Endodermal cell (in vitro differentiated cells): ENCODE measurements around the gene UNC5CL. TPM values are rescaled to one million over a fixed set of nuclear protein-coding genes. Genes with fewer than 3 reads are reported as not detected.

ENCODE experiments used
- DNase-seq: peaks from one replicate; pipeline ENCODE4 v3.0.0-alpha.2; 2017
- H3K27ac ChIP-seq: 2 replicates; pipeline ENCODE4 v1.5.1; 2013; ENCODE audit warnings: mild to moderate bottlenecking, low read depth, low read length, moderate library complexity
- H3K27me3 ChIP-seq: 2 replicates; pipeline ENCODE4 v1.6.1; 2013; ENCODE audit warnings: mild to moderate bottlenecking, low read length, moderate library complexity; ENCODE audit not compliant: insufficient read depth, control insufficient read depth, poor library complexity, severe bottlenecking
- H3K36me3 ChIP-seq: 2 replicates; pipeline ENCODE4 v1.7.0; 2013; ENCODE audit warnings: mild to moderate bottlenecking, low read length, moderate library complexity; ENCODE audit not compliant: control insufficient read depth, insufficient read depth
- H3K4me1 ChIP-seq: one replicate; pipeline ENCODE4 v1.7.0; 2013; ENCODE audit warnings: low read length; ENCODE audit not compliant: control insufficient read depth, insufficient read depth
- H3K4me3 ChIP-seq: 2 replicates; pipeline ENCODE4 v1.5.1; 2013; ENCODE audit warnings: mild to moderate bottlenecking, low read length, moderate library complexity
- H3K9ac ChIP-seq: 2 replicates; pipeline ENCODE4 v1.6.1; 2013; ENCODE audit warnings: mild to moderate bottlenecking, low read length, moderate library complexity; ENCODE audit not compliant: poor library complexity, severe bottlenecking; ENCODE audit errors: extremely low read depth
- H3K9me3 ChIP-seq: 2 replicates; pipeline ENCODE4 v1.6.1; 2013; ENCODE audit warnings: mild to moderate bottlenecking, low read length, moderate library complexity; ENCODE audit not compliant: control insufficient read depth
- H3K27ac Mint-ChIP-seq: 2 replicates; pipeline ENCODE4 v1.8.0; 2020; ENCODE audit warnings: mixed read lengths
- H3K27me3 Mint-ChIP-seq: 2 replicates; pipeline ENCODE4 v1.8.0; 2021; ENCODE audit warnings: mild to moderate bottlenecking, mixed read lengths; ENCODE audit not compliant: insufficient read depth
- H3K36me3 Mint-ChIP-seq: 2 replicates; pipeline ENCODE4 v1.8.0; 2020; ENCODE audit warnings: low read depth, mixed read lengths
- H3K4me1 Mint-ChIP-seq: 2 replicates; pipeline ENCODE4 v1.8.0; 2020; ENCODE audit warnings: mixed read lengths
- H3K4me3 Mint-ChIP-seq: 2 replicates; pipeline ENCODE4 v1.8.0; 2020; ENCODE audit warnings: mild to moderate bottlenecking, moderate library complexity, mixed read lengths
- H3K9me3 Mint-ChIP-seq: 2 replicates; pipeline ENCODE4 v1.8.0; 2020; ENCODE audit warnings: mild to moderate bottlenecking, mixed read lengths
- WGBS, 2 experiments: methylation state at CpG; one replicate each; pipeline versions ENCODE4 v1.1.5 to v1.1.7; 2013; ENCODE audit warnings: missing lambda C conversion rate in 2 of 2, mixed read lengths in 1 of 2; ENCODE audit not compliant: insufficient coverage in 1 of 2, insufficient read length in 1 of 2; 5-methylcytosine and 5-hydroxymethylcytosine counted together
- total RNA-seq, 2 donors: library from RNA; stranded (reverse); fragmentation: NEBNext Ultra II Directional in 1 of 2; extraction: Animal tissue kit (Norgen Biotek cat#: 25700) in 1 of 2; gene quantifications; 2 replicates in 1 of 2; 3 replicates in 1 of 2; pipeline ENCODE4 v1.2.1, GENCODE V29; 2021
- TF ChIP-seq, protein P1 (sequence below): fragments of 200-600 bp; sonication (generic); conservative IDR thresholded peaks from 2 replicates; pipeline ENCODE4 v1.5.0; 2021; ENCODE audit warnings: antibody characterized with exemption, mild to moderate bottlenecking

The UNC5CL gene
- total RNA-seq, 2 donors from 2014 or later = 3.8 to 4.7 TPM

DNA sequence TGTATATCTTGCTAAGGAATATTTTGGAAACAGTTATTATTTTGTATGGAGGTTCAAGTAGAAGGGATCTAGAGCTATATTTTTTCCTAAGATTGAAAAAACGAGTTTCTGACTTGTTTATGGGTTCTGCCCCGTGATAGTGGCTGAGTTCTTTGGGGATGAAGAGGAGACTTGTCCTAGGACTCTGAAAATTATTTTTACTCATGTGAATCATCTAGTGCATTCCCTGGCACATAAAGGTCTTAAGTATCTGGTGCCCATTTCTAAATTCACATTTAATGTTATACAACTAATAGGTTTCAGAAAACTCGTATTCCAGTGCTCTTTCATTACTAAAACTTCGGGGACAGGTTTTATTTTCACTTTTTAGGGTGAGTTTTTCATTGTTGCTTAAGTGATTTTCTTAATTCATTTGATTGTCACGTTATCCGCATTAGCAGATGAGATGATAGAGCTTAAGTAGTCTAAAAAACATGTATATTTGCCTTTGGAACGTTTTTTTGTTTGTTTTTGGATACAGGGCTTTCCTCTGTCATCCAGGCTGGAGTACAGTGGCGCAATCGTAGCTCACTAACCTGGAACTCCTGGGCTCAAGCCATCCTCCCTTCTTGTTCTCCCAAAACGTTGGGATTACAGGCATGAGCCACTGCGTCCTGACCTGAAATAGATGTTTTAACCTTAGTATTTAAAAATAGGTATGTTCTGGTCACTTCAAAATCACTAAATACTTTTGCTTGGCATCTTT, 35.8 kb upstream of the UNC5CL start:
- 70 to 72% methylated on average over 8 to 11 of the region's 11 CpGs for WGBS, 2 experiments
- Histone ChIP-seq H3K4me1 (peaks cover 9% of the 10 kb centered on the region), H3K4me3 (peak overlapping the region; percentile 98), H3K27me3 (no peaks in the 10 kb centered on the region), H3K36me3 (peaks cover 28% of the 10 kb centered on the region), H3K9ac (no peak overlapping the region), H3K9me3 (no peaks in the 10 kb centered on the region), H3K27ac (no peak overlapping the region)
- TF ChIP-seq, protein P1, sequence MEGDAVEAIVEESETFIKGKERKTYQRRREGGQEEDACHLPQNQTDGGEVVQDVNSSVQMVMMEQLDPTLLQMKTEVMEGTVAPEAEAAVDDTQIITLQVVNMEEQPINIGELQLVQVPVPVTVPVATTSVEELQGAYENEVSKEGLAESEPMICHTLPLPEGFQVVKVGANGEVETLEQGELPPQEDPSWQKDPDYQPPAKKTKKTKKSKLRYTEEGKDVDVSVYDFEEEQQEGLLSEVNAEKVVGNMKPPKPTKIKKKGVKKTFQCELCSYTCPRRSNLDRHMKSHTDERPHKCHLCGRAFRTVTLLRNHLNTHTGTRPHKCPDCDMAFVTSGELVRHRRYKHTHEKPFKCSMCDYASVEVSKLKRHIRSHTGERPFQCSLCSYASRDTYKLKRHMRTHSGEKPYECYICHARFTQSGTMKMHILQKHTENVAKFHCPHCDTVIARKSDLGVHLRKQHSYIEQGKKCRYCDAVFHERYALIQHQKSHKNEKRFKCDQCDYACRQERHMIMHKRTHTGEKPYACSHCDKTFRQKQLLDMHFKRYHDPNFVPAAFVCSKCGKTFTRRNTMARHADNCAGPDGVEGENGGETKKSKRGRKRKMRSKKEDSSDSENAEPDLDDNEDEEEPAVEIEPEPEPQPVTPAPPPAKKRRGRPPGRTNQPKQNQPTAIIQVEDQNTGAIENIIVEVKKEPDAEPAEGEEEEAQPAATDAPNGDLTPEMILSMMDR = no peak
- H3K4me1 Mint-ChIP-seq = peaks cover 45% of the 10 kb centered on the region
- peak overlapping the region; percentile 78 for H3K4me3 Mint-ChIP-seq
- no peaks in the 10 kb centered on the region for H3K27me3 Mint-ChIP-seq
- peak overlapping the region; percentile 86 for H3K27ac Mint-ChIP-seq
- peaks cover 18% of the 10 kb centered on the region for H3K36me3 Mint-ChIP-seq
- DNase-seq = no peak
- H3K9me3 Mint-ChIP-seq = no peaks in the 10 kb centered on the region

DNA sequence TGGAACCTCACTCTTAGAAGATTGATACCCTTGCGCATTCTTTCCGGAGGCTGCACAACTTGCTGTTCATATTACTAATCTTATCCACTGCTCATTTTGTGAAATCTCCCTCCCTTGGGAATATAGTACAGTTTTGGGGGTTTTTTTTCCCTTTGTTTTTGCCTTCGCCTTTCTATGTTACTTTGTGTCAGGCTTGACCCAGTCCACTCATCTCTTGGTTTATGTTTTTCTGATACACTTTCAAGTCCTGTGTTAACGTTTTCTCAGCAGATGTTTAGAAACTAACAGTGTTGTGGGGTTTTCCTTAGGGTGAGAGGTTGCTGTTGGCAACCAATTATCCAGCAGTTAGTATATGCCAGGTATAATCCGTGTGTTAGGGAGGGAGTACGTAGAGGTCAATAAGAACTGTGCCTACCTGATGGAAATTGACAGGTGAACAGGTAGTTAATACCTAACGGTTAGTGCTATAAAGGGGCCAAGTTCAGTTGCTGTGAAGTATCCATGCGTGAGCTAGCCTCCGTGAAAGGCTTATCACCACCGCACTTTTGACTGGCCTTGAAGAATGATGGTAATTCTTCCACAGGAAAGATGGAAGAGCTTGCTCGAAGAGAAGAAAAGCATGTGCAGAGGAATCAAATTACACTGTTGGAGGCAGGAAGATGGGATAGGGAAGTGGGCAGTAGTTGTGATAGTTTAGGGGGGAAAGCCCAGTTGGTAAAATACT, 35.1 kb upstream of the UNC5CL start:
- no peak for DNase-seq
- peaks cover 47% of the 10 kb centered on the region for H3K4me1 Mint-ChIP-seq
- peaks cover 9% of the 10 kb centered on the region for H3K4me1 ChIP-seq
- H3K4me3 ChIP-seq = peak overlapping the region; percentile 98
- 11 to 15% methylated on average over 7 to 11 of the region's 11 CpGs for WGBS, 2 experiments
- peak overlapping the region; percentile 78 for H3K4me3 Mint-ChIP-seq
- H3K9me3 ChIP-seq = no peaks in the 10 kb centered on the region
- no peaks in the 10 kb centered on the region for H3K27me3 ChIP-seq
- TF ChIP-seq, protein P1 = no peak
- H3K27me3 Mint-ChIP-seq = no peaks in the 10 kb centered on the region
- peaks cover 24% of the 10 kb centered on the region for H3K36me3 ChIP-seq
- H3K9me3 Mint-ChIP-seq = no peaks in the 10 kb centered on the region
- peak overlapping the region; percentile 93 for H3K9ac ChIP-seq
- H3K27ac Mint-ChIP-seq = peak overlapping the region; percentile 86
- H3K27ac ChIP-seq = peak overlapping the region; percentile 97
- H3K36me3 Mint-ChIP-seq = peaks cover 11% of the 10 kb centered on the region

DNA sequence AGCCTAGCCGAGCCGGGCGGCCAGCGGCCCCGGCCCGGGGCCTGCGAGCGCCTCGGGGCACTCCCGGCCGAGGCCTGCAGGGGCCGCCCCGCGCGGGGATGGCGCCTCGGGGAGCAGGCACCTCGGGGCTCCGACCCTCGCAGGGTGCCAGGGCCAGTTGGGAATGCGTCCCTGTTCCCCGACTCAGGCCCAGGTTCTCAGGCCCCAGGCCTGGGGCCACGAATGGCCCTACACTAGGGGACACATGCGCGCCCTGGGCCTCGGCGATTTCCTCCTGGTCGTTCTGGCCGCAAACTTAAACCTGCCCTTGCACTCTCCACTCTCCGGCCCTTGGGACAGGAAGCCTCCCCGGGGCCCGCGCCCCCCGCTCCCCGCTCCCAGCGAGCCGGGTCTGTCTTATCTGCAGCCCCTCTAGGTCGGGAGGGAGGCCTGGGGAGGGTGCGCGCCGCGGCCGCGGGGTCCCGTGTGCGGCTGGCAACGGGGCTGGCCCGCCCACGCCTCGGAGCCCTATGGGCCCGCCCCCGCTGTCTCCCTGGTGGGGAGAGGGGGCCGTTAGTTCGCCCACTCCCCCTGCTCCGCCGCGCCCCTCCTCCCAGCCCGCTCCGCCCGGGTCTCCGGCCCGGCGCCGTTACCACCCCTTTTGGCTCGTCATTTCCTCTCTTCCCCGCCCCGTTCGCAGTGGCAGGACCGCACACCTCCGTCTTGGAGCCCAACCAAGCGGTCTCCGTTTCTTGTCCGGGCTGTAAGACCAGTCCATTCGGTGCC, 34.4 kb upstream of the UNC5CL start:
- Mint-ChIP-seq H3K27me3 (no peaks in the 10 kb centered on the region), H3K36me3 (peaks cover 7% of the 10 kb centered on the region), H3K4me3 (peak overlapping the region; percentile 78), H3K27ac (peak overlapping the region; percentile 86), H3K9me3 (no peaks in the 10 kb centered on the region), H3K4me1 (peaks cover 45% of the 10 kb centered on the region)
- TF ChIP-seq, protein P1 = peak; percentile 74
- H3K4me1 ChIP-seq = peaks cover 6% of the 10 kb centered on the region
- no peaks in the 10 kb centered on the region for H3K9me3 ChIP-seq
- DNase-seq = peak; percentile 93
- H3K36me3 ChIP-seq = peaks cover 23% of the 10 kb centered on the region
- 0 to 1% methylated on average over 21 to 74 of the region's 74 CpGs for WGBS, 2 experiments
- no peaks in the 10 kb centered on the region for H3K27me3 ChIP-seq
- H3K9ac ChIP-seq = peak overlapping the region; percentile 93
- peak overlapping the region; percentile 98 for H3K4me3 ChIP-seq
- peak overlapping the region; percentile 97 for H3K27ac ChIP-seq
